Uterus (tissue), 4 donors: ENCODE measurements around the gene ZNF775. TPM values are rescaled to one million over a fixed set of nuclear protein-coding genes. Genes with fewer than 3 reads are reported as not detected.

Experiments
- DNase-seq, 2 donors: peaks; one replicate each; pipeline ENCODE4 v3.0.0-alpha.2; 2019 to 2020
- H3K27ac ChIP-seq, 2 donors: fragments of 200-600 bp; sonication (generic); 1 replicate in 1 of 2; 2 replicates in 1 of 2; pipeline ENCODE4 v1.5.1; 2016 to 2018
- H3K27me3 ChIP-seq, 2 donors: fragments of 200-600 bp; sonication (generic); one replicate each; pipeline ENCODE4 v1.5.1; 2018 to 2019; ENCODE audit warnings: control low read depth in 1 of 2
- H3K36me3 ChIP-seq, 2 donors: fragments of 200-600 bp; sonication (generic); one replicate each; pipeline ENCODE4 v1.5.1; 2019; ENCODE audit warnings: control low read depth in 1 of 2
- H3K4me1 ChIP-seq, 2 donors: fragments of 200-600 bp; sonication (generic); one replicate each; pipeline ENCODE4 v1.5.1; 2018 to 2019; ENCODE audit warnings: control low read depth in 1 of 2
- H3K4me3 ChIP-seq, 2 donors: fragments of 200-600 bp; sonication (generic); 1 replicate in 1 of 2; 2 replicates in 1 of 2; pipeline ENCODE4 v1.5.1; 2018 to 2019; ENCODE audit warnings: mild to moderate bottlenecking in 1 of 2
- H3K9me3 ChIP-seq, 2 donors: fragments of 200-600 bp; sonication (generic); one replicate each; pipeline ENCODE4 v1.5.1; 2019; ENCODE audit warnings: control low read depth in 1 of 2
- POLR2A ChIP-seq, 2 donors: fragments of 450-650 bp; IDR thresholded peaks; one replicate each; pipeline ENCODE4 v1.6.1; 2016; ENCODE audit warnings: antibody characterized with exemption in 2 of 2, mild to moderate bottlenecking in 1 of 2, moderate library complexity in 1 of 2
- intact Hi-C: fragments of 100-400 bp; cut with DNase I; formaldehyde crosslinking; loops from one replicate; pipeline ENCODE4 v1.15.1; 2023; ENCODE audit warnings: low total_unique reads
- total RNA-seq, 4 donors: library from RNA; depleted of rRNA in 3 of 4; stranded (reverse); fragments of >200 nt in 3 of 4; gene quantifications; one replicate each; pipeline versions ENCODE4 v1.1.0 to v1.2.4, GENCODE V29; 2014 to 2023
- TF ChIP-seq, protein P1 (sequence below), 4 experiments: fragments of 200-600 bp in 2 of 4; fragments of 450-650 bp in 2 of 4; sonication (generic) in 2 of 4; IDR thresholded peaks; one replicate each; pipeline ENCODE4 v1.5.1; 2016 to 2019; ENCODE audit warnings: antibody characterized with exemption in 4 of 4, mild to moderate bottlenecking in 2 of 4, moderate library complexity in 1 of 4
- donor health status: DM: yes; HTN: yes; CAD: no.

ZNF775 gene
- total RNA-seq, 4 donors from 2014 or later, result 2.0 to 8.4 (median 6.7) TPM; not detected in 1

DNA sequence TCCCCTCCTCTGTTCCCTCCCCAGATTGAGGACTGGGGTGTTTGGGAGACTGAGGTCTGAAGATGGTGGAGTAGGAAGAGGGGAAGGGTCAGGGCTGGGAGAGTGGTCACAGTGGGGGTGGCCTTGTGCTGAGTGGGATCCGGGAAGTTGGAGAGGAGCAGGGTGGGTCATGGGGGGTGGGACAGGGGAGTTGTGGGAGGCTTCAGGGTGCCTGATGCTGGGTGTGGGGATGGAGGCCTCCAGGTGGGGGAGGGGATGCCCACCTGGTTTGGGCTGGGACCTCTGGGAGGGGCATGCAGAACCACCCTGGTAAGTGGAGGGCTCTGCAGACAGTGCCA lies 2.6 kb downstream of the ZNF775 start:
- TF ChIP-seq POLR2A (IDR thresholded peaks at IDR 0.05), result no peak
- TF ChIP-seq, protein P1, sequence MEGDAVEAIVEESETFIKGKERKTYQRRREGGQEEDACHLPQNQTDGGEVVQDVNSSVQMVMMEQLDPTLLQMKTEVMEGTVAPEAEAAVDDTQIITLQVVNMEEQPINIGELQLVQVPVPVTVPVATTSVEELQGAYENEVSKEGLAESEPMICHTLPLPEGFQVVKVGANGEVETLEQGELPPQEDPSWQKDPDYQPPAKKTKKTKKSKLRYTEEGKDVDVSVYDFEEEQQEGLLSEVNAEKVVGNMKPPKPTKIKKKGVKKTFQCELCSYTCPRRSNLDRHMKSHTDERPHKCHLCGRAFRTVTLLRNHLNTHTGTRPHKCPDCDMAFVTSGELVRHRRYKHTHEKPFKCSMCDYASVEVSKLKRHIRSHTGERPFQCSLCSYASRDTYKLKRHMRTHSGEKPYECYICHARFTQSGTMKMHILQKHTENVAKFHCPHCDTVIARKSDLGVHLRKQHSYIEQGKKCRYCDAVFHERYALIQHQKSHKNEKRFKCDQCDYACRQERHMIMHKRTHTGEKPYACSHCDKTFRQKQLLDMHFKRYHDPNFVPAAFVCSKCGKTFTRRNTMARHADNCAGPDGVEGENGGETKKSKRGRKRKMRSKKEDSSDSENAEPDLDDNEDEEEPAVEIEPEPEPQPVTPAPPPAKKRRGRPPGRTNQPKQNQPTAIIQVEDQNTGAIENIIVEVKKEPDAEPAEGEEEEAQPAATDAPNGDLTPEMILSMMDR (IDR thresholded peaks at IDR 0.05), result no peak
- H3K9me3 ChIP-seq, result no peaks in the 10 kb centered on the region
- H3K4me3 ChIP-seq, result no peak overlapping the region
- no peaks in the 10 kb centered on the region for H3K4me1 ChIP-seq
- H3K27ac ChIP-seq, result no peak overlapping the region
- no peaks in the 10 kb centered on the region for H3K36me3 ChIP-seq
- intact Hi-C loops, result no loop called here
- DNase-seq, result no peak
- no peaks in the 10 kb centered on the region for H3K27me3 ChIP-seq

DNA sequence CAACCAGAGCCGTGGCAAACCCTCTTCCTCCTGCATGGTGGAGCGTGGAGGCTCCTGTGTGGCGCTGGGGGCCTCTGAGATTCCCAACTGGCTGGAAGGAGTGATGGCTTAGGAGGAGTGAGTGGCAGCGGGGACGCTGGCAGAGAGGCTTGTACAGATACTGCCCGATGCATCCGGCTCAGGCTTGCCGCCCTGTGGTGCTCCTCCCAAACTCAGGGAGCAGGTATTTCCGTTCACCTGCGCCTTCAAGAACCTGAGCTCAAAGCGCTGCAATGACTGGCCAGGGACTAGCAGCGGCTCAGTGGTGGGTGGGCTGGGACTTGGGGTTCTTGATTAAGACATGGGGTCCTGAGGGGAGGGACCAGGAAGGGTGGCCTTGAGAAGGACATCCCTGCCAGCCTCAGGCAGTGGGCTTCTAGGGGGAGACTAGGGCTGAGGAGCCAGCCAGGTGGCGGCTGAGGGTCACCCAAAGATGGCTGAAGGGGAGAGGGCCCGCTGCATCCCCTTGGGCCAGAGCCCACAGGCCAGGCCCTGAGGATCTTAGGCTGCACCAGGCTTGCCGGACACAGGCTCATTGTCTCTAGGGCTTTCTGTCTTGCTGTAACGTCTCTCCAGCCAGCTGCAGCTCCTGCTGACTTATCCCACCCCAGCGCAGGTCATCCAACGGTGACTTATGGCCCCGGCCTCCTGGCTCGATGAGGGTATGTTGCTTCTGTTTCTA lies 3.2 kb downstream of the ZNF775 start:
- TF ChIP-seq POLR2A (IDR thresholded peaks at IDR 0.05), result no peak
- TF ChIP-seq, protein P1 (IDR thresholded peaks at IDR 0.05), result no peak
- H3K27ac ChIP-seq, result no peak overlapping the region
- no peak overlapping the region for H3K4me3 ChIP-seq
- intact Hi-C loops, result no loop called here
- no peak for DNase-seq
- no peaks in the 10 kb centered on the region for H3K9me3 ChIP-seq
- H3K36me3 ChIP-seq, result no peaks in the 10 kb centered on the region
- no peaks in the 10 kb centered on the region for H3K27me3 ChIP-seq
- H3K4me1 ChIP-seq, result no peaks in the 10 kb centered on the region

DNA sequence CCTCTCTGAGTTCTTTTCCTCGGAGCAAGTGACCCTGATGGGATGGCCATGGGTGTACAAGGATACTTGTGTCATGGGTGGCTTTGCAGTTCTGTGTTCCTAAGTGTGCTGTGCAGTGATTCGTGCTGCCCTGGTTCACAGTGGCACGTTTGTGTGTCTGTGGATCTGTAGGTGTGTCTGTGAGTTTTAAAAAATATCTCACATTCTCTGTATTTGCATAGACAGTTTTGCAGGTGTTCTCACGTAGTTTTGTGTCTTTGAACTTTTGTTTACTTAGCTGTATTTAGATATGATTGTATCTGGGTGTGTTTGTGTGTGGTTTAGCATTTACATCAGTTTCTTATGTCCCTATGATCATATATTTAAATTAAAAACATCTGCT lies 3.7 kb downstream of the ZNF775 start:
- intact Hi-C loops, result no loop called here
- H3K4me3 ChIP-seq, result no peak overlapping the region
- H3K27me3 ChIP-seq, result no peaks in the 10 kb centered on the region
- TF ChIP-seq POLR2A (IDR thresholded peaks at IDR 0.05), result no peak
- TF ChIP-seq, protein P1 (IDR thresholded peaks at IDR 0.05), result no peak
- no peaks in the 10 kb centered on the region for H3K36me3 ChIP-seq
- H3K27ac ChIP-seq, result no peak overlapping the region
- H3K9me3 ChIP-seq, result no peaks in the 10 kb centered on the region
- H3K4me1 ChIP-seq, result no peaks in the 10 kb centered on the region
- no peak for DNase-seq

DNA sequence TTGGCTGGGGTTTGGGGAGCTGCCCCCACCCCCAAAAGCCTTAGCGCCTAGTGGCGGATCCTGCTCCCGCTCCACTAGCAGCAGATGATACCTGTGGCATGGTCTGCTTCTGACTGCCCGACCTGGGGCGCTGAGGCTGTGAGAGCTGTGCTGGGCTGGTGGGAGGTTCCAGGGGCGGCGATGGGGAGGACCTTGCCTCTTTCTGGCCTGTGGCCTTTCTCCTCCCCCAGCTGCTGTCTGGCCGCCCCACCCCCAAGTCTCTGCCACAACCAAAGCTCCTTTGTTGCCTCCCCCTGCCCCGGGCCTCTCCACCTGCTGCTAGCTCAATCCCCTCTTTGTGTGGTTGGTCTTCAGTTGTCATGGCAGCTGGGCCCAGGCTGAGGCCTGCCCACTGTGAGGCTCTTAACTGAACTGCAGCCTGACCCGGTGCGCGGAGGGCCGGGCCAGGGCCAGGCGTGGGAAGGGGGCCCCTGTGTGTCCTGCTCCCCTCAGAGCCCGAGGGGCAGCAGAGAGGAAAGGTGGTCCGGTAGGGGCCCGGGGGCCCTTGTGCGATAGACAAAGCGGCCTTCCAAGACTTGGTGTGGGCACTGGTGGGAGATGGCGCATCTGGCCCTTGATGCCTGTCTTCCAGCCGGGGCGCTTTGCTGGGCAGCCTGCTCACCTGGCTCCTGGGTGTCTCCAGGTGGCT lies 4.7 kb downstream of the ZNF775 start:
- Histone ChIP-seq H3K4me1 (no peaks in the 10 kb centered on the region), H3K9me3 (no peaks in the 10 kb centered on the region), H3K27ac (no peak overlapping the region), H3K27me3 (no peaks in the 10 kb centered on the region), H3K36me3 (no peaks in the 10 kb centered on the region), H3K4me3 (no peak overlapping the region)
- TF ChIP-seq, protein P1 (IDR thresholded peaks at IDR 0.05), result no peak
- no peak for TF ChIP-seq POLR2A (IDR thresholded peaks at IDR 0.05)
- intact Hi-C loops, result no loop called here
- no peak for DNase-seq
